ENCODE data around the gene BEND3.
"Not testable (repeated sequence)": the region's sequence is repeated elsewhere in the genome, so short reads cannot be mapped to it uniquely, and the experiment has no call there.

BEND3 gene

GRCh38 chr6:107114926-107115694, at the start of gene BEND3:
TSS of gene BEND3 (minus strand) at chr6:107115515. CDS start at chr6:107099285, 16,230 bp downstream.
- no peak for DNase-seq (ENCODE audit: low read depth)

DNA sequence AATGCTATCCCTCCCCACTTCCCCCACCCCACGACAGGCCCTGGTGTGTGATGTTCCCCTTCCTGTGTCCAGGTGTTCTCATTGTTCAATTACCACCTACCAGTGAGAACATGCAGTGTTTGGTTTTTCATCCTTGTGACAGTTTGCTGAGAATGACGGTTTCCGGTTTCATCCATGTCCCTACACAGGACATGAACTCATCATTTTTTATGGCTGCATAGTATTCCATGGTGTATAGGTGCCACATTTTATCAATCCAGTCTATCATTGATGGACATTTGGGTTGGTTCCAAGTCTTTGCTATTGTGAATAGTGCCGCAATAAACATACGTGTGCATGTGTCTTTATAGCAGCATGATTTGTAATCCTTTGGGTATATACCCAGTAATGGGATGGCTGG, 49.0 kb upstream of the BEND3 start:
- DNase-seq (ENCODE audit: low read depth), result not testable (repeated sequence)

GRCh38 chr6:107161521-107161920, 46.2 kb upstream of the BEND3 start:
- no peak for DNase-seq (ENCODE audit: low read depth)

DNA sequence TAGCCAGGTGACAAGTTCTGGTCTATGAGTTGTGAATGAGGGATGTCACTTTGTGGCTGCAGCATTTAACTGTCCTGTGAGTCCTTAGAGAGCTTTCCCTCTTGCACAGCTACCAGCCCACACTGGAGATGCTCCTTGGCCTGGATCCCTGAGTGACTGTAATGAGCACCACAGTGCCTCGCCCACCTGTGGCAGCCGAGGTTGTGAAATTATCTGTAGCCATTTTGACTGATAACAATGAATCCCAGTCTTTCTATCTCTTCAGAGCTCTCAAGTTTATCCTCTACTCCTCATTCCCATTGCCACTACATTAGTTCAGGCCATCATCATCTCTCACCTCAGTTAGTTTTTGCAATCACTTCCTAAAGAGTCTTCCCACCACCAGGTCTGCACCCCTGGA, 41.3 kb upstream of the BEND3 start:
- DNase-seq (ENCODE audit: low read depth), result no peak

- no peak for DNase-seq (ENCODE audit: low read depth)
These were observed 39.5 kb upstream of the BEND3 start for GRCh38 chr6:107154801-107155160.

DNA sequence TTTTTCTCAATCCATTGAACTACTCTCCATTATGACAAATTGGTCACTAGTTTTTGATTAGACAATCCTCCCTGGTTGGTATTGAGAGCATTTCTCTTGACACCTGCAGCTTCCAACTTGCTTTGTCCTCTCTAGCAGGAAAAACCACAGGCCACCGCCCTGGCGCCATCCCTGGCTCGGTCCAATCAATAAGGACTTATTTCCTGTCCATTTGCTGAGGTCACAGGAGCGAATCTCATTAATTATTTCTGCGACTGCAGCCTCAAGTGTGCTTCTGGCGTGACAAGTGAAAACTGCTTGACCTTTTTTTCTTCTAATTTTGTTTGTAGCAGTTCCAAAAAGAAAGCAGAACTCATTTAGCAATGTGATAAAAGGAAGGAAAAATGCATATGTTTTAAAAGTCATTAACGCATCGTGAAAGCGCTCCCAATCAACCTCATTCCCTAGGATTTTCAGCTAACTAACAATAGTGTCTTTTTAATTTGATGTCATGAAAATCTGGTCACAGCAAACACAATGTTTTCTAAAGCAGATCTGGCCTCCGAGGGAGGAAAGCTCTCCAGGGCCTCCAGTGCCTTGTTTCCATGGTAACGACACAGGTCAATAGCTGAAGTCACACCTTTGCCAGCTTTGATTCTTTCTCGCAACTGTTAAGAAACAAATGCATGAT, 39.0 kb upstream of the BEND3 start:
- no peak for DNase-seq (ENCODE audit: low read depth)

GRCh38 chr6:107152638-107153430, 37.5 kb upstream of the BEND3 start:
- no peak for DNase-seq (ENCODE audit: low read depth)

DNA sequence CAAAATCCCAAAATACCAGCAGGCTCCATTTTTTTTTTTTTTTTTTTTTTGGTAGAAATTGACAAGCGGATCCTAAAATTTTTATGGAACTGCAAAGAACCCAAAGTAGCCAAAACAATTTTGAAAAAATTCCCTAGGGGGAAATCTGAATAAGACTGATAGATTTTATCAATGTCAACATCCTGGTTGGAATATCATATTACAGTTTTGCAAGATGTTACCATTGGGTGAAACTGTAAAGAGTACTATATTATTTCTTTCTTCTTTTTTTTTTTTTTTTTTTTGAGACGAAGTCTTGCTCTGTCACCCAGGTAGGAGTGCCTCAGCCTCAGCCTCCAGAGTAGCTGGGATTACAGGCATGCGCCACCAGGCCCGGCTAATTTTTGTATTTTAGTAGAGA, 29.4 kb upstream of the BEND3 start:
- DNase-seq (ENCODE audit: low read depth), result no peak

DNA sequence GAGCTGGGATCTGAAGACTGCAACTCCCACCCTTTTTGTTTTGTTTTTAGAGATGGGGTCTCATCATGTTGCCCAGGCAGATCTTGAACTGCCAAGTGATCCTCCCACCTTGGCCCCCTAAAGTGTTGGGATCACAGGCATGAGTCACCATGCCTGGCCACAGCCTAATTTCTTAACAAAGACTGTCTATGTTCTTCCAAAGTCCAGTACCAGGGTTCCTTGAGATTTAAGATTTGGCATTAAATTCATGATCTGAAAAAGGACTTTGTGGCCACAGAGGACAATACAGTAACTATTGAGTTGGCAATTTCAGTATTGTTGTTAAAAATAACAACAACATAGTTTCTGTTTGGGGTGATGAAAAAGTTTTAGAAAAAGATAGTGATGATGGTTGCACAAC, 28.7 kb upstream of the BEND3 start:
- DNase-seq (ENCODE audit: low read depth), result no peak

GRCh38 chr6:107140581-107140980, 25.3 kb upstream of the BEND3 start:
- DNase-seq (ENCODE audit: low read depth), result no peak

GRCh38 chr6:107136324-107136723, 21.0 kb upstream of the BEND3 start:
- not testable (repeated sequence) for DNase-seq (ENCODE audit: low read depth)

- DNase-seq (ENCODE audit: low read depth), result not testable (repeated sequence)
These were observed 19.8 kb upstream of the BEND3 start for GRCh38 chr6:107135048-107135680.

DNA sequence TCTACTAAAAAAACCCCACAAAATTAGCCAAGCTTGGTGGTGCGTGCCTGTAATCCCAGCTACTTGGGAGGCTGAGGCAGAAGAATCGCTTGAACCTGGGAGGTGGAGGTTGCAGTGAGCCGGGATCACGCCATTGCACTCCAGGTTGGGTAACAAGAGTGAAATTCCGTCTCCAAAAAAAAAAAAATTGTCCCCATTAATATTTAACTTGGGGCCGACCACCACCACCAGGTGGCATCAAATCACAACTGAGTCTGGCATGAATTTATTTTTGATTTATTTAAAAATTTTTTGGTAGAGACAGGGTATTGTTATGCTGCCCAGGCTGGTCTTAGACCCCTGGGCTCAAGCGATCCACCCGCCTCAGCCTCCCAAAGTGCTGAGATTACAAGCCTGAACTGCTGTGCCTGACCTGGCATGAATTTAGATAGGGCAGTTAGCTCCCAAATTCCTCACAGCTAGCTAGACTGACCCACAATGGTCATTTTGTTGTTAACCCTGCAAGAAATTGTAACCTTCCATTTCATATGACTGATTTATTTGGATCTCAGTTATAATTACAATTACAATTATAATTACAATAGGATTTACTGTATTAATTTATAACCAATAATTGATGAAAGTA, 17.1 kb upstream of the BEND3 start:
- DNase-seq (ENCODE audit: low read depth), result no peak

DNA sequence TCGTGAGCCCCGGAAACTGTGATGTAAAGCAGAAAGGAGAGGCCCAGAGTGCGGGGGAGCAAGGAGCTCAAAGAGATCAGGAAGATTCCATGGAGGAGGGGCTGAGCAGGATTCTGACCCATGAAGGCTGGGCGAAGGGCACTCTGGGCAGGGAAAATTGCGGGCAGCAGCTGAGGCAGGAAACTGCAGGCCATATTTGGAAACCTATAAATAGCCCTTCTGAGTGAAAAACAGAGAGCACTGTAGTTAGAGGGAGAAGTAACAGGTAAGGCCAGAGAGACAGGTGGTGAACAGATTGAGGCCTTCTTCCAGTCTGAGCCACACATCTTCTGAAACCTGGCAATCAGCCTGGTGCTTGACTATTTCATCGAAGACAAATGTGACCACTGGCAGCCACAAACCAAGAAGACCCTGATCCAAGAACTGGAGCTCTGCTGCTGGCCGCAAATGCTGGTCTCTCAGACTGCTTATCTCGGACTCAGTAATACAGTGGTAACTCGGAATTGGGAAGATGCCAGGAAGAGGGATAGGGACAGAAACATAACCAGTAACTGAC, 14.1 kb upstream of the BEND3 start:
- DNase-seq (ENCODE audit: low read depth), result no peak

GRCh38 chr6:107128577-107128976, 13.3 kb upstream of the BEND3 start:
- no peak for DNase-seq (ENCODE audit: low read depth)

- DNase-seq (ENCODE audit: low read depth), result peak; percentile 57
These were observed 12.9 kb upstream of the BEND3 start for GRCh38 chr6:107128175-107128574.

- no peak for DNase-seq (ENCODE audit: low read depth)
These were observed 10.5 kb upstream of the BEND3 start for GRCh38 chr6:107125771-107126170.

GRCh38 chr6:107124934-107125348, 9.6 kb upstream of the BEND3 start:
- DNase-seq (ENCODE audit: low read depth), result no peak

- DNase-seq (ENCODE audit: low read depth), result no peak
These were observed 8.2 kb upstream of the BEND3 start for GRCh38 chr6:107123501-107123900.

GRCh38 chr6:107122748-107123147, 7.4 kb upstream of the BEND3 start:
- no peak for DNase-seq (ENCODE audit: low read depth)

DNA sequence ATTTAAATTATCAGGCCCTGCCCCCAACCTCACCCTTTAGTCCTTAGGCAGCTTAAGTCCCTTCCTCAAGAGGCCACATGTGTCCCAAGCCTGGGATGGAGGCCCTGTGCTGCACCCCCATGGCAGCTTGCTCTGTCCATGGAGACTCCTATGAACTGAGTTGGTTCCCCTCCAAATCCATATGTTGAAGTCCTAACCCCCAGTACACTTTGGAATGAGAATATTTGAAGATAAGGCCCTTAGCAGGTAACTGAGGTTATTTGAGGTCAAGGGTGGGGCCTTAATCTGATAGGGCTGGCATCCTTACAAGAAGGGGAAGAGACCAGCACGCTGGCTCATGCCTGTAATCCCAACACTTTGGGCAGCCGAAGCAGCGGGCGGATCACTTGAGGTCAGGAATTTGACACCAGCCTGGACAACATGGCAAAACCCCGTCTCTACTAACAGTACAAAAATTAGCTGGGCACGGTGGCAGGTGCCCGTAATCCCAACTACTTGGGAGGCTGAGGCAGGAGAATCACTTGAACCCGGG, 6.7 kb upstream of the BEND3 start:
- no peak for DNase-seq (ENCODE audit: low read depth)
